WTC11 (cell line): ENCODE results near the gene CRKL. TPM values are rescaled to one million over a fixed set of nuclear protein-coding genes. Genes with fewer than 3 reads are reported as not detected.
"Not testable (repeated sequence)": the region's sequence is repeated elsewhere in the genome, so short reads cannot be mapped to it uniquely, and the experiment has no call there.

Experiments
- ATAC-seq: fragments of 200-7000 bp; cut with Tn5 transposase; 2 replicates; pipeline ENCODE4 v1.10.0; 2021; ENCODE audit warnings: mild to moderate bottlenecking, moderate library complexity
- CTCF ChIA-PET: fragments of 300-600 bp; sonication (Branson Sonifier 250); formaldehyde crosslinking; loops from one replicate; lab custom pipeline; 2021; ENCODE audit warnings: antibody characterized with exemption; lab: Charles Lee
- POLR2A ChIA-PET: fragments of 350-600 bp; sonication (Branson Sonifier 250); formaldehyde crosslinking; loops from one replicate; lab custom pipeline; 2021; ENCODE audit warnings: antibody characterized with exemption; lab: Charles Lee
- DNase-seq: peaks from one replicate; pipeline ENCODE4 v3.0.0; 2021; ENCODE audit warnings: low spot score
- H3K27ac Mint-ChIP-seq: 2 replicates; pipeline ENCODE4 v1.8.0; 2021; ENCODE audit warnings: mixed read lengths
- H3K27me3 Mint-ChIP-seq: 2 replicates; pipeline ENCODE4 v1.8.0; 2021; ENCODE audit warnings: low read depth, mild to moderate bottlenecking, moderate library complexity, mixed read lengths
- H3K36me3 Mint-ChIP-seq: 2 replicates; pipeline ENCODE4 v1.8.0; 2021; ENCODE audit warnings: mixed read lengths
- H3K4me1 Mint-ChIP-seq: 2 replicates; pipeline ENCODE4 v1.8.0; 2022; ENCODE audit warnings: mixed read lengths
- H3K4me3 Mint-ChIP-seq: 2 replicates; pipeline ENCODE4 v1.8.0; 2021; ENCODE audit warnings: mild to moderate bottlenecking, moderate library complexity, mixed read lengths
- H3K9me3 Mint-ChIP-seq: 2 replicates; pipeline ENCODE4 v1.8.0; 2021; ENCODE audit warnings: mixed read lengths
- AFF4 ChIP-seq: sonication (generic); formaldehyde crosslinking; IDR thresholded peaks from 2 replicates; pipeline ENCODE4 v1.8.1; 2023; ENCODE audit warnings: mild to moderate bottlenecking, missing genetic modification reagents, borderline replicate concordance
- CTCF ChIP-seq: fragments of 200-600 bp; IDR thresholded peaks from 2 replicates; pipeline ENCODE4 v1.8.0; 2022; ENCODE audit warnings: antibody characterized with exemption
- FOXK1 ChIP-seq: sonication (generic); formaldehyde crosslinking; IDR thresholded peaks from 2 replicates; pipeline ENCODE4 v1.8.0; 2022; ENCODE audit warnings: mild to moderate bottlenecking, moderate library complexity, missing genetic modification reagents
- MYBL2 ChIP-seq: sonication (generic); formaldehyde crosslinking; IDR thresholded peaks from 2 replicates; pipeline ENCODE4 v1.8.1; 2023; ENCODE audit warnings: mild to moderate bottlenecking, moderate library complexity, missing genetic modification reagents
- OVOL2 ChIP-seq: fragments of 250-450 bp; sonication (Bioruptor Pico); IDR thresholded peaks from 2 replicates; pipeline ENCODE4 v1.9.0; 2021; ENCODE audit warnings: mild to moderate bottlenecking, borderline replicate concordance
- total RNA-seq: library from RNA; stranded (reverse); gene quantifications from 3 replicates; pipeline ENCODE4 v1.2.3, GENCODE V29; 2021
- TF ChIP-seq, protein P1 (sequence below): fragments of 250-450 bp; sonication (Bioruptor Pico); IDR thresholded peaks from 2 replicates; pipeline ENCODE4 v1.9.0; 2021; ENCODE audit warnings: mild to moderate bottlenecking

CRKL gene
- total RNA-seq, 1 experiment from 2014 or later = 114 TPM

- Mint-ChIP-seq H3K9me3 (peaks cover 4% of the 10 kb centered on the region; the same call in 1 of the 2 replicates), H3K4me1 (peaks cover 12% of the 10 kb centered on the region), H3K36me3 (peaks cover 35% of the 10 kb centered on the region), H3K27ac (peak overlapping the region; percentile 72), H3K27me3 (no peaks in the 10 kb centered on the region), H3K4me3 (no peak overlapping the region)
- TF ChIP-seq CTCF (no peak), MYBL2 (CRISPR knock-in tag) (no peak)
- ATAC-seq (no peak), DNase-seq (no peak)
- POLR2A ChIA-PET = no interaction called here
- CTCF ChIA-PET = interaction anchor here (1.7 kb wide), 1 partner anchor 46 kb away, joined by 6 read pairs; no protein-coding TSS in a partner anchor
Measured at GRCh38 chr22:20931126-20931654, 14.0 kb downstream of the CRKL start.

DNA sequence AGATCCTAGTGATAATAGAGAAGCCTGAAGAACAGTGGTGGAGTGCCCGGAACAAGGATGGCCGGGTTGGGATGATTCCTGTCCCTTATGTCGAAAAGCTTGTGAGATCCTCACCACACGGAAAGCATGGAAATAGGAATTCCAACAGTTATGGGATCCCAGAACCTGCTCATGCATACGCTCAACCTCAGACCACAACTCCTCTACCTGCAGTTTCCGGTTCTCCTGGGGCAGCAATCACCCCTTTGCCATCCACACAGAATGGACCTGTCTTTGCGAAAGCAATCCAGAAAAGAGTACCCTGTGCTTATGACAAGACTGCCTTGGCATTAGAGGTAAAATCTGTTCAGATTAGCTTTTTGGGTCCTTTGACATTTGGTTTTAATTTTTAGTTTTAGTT is 16.7 kb downstream of the CRKL start:
- Mint-ChIP-seq H3K36me3 (peaks cover 49% of the 10 kb centered on the region), H3K27ac (peak overlapping the region; percentile 41; the same call in 1 of the 2 replicates), H3K27me3 (no peaks in the 10 kb centered on the region), H3K4me1 (peaks cover 15% of the 10 kb centered on the region), H3K9me3 (peaks cover 4% of the 10 kb centered on the region; the same call in 1 of the 2 replicates), H3K4me3 (no peak overlapping the region)
- no peak for ATAC-seq
- no peak for DNase-seq
- ChIA-PET CTCF (interaction anchor here (0.6 to 1.1 kb wide), 2 partner anchors 22 to 325 kb away, joined by 4 read pairs; no protein-coding TSS in a partner anchor), POLR2A (interaction anchor here (0.6 kb wide), 1 partner anchor 902 kb away, joined by 3 read pairs; no protein-coding TSS in a partner anchor)
- TF ChIP-seq FOXK1 (CRISPR knock-in tag) (no peak), OVOL2 (CRISPR knock-in tag) (no peak), AFF4 (CRISPR knock-in tag) (no peak)
- TF ChIP-seq, protein P1, sequence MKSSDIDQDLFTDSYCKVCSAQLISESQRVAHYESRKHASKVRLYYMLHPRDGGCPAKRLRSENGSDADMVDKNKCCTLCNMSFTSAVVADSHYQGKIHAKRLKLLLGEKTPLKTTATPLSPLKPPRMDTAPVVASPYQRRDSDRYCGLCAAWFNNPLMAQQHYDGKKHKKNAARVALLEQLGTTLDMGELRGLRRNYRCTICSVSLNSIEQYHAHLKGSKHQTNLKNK = no peak

DNA sequence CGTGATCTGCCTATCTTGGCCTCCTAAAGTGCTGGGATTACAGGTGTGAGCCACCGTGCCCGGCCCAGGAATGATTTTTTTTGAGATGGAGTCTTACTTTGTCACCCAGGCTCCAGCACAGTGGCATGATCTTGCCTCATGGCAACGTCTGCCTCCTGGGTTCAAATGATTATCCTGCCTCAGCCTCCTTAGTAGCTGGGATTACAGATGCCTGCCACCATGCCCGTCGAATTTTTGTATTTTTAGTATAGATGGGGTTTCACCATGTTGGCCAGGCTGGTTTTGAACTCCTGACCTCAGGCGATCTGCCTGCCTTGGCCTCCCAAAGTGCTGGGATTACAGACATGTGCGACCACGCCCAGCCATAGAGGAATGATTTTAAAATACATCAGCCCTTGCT is 17.8 kb downstream of the CRKL start:
- H3K9me3 Mint-ChIP-seq, H3K27me3 Mint-ChIP-seq, H3K4me3 Mint-ChIP-seq, DNase-seq, POLR2A ChIA-PET, ATAC-seq, H3K27ac Mint-ChIP-seq: not testable (repeated sequence)
- H3K36me3 Mint-ChIP-seq = peaks cover 43% of the 10 kb centered on the region
- CTCF ChIA-PET = interaction anchor here (1.1 kb wide), 1 partner anchor 23 kb away, joined by 4 read pairs; no protein-coding TSS in a partner anchor
- peaks cover 21% of the 10 kb centered on the region for H3K4me1 Mint-ChIP-seq

- POLR2A ChIA-PET = interaction anchor here (0.6 kb wide), 2 partner anchors 120 to 931 kb away, joined by 3 read pairs; no protein-coding TSS in a partner anchor
- not testable (repeated sequence) for ATAC-seq
Measured at GRCh38 chr22:20935780-20936539, 18.8 kb downstream of the CRKL start.

More at GRCh38 chr22:20935780-20936539, 18.8 kb downstream of the CRKL start:
- CTCF ChIA-PET = interaction anchor here (1.7 kb wide), 2 partner anchors 20 to 50 kb away, joined by 6 to 10 read pairs; no protein-coding TSS in a partner anchor
- H3K9me3 Mint-ChIP-seq, DNase-seq, H3K27me3 Mint-ChIP-seq, H3K4me3 Mint-ChIP-seq: not testable (repeated sequence)
- Mint-ChIP-seq H3K27ac (peak overlapping the region; percentile 87), H3K36me3 (peaks cover 40% of the 10 kb centered on the region), H3K4me1 (peaks cover 30% of the 10 kb centered on the region)
